Activated CD4-positive, alpha-beta T cell treated with anti-CD3 and anti-CD28 coated beads for 36 hours (primary cell): ENCODE results near the gene MCC. TPM values are rescaled to one million over a fixed set of nuclear protein-coding genes. Genes with fewer than 3 reads are reported as not detected.
A peak's percentile ranks its signal among the peaks of the same experiment; 100 is the strongest.

Source experiments
- ATAC-seq: fragments of 200-7000 bp; cut with Tn5 transposase; one replicate; pipeline ENCODE4 v1.10.0; 2021; ENCODE audit warnings: mild to moderate bottlenecking, moderate library complexity
- CTCF ChIA-PET: fragments of 350-600 bp; sonication (Branson Sonifier 250); formaldehyde crosslinking; loops from one replicate; lab custom pipeline; 2021; ENCODE audit warnings: antibody characterized with exemption; lab: Charles Lee
- POLR2A ChIA-PET: fragments of 350-600 bp; sonication (Branson Sonifier 250); formaldehyde crosslinking; loops from one replicate; lab custom pipeline; 2021; ENCODE audit warnings: antibody characterized with exemption, inconsistent platforms; lab: Charles Lee
- DNase-seq: peaks from one replicate; pipeline ENCODE4 v3.0.0-alpha.2; 2020
- H3K27ac Mint-ChIP-seq: one replicate; pipeline ENCODE4 v1.8.0; 2021; ENCODE audit warnings: mixed read lengths
- H3K27me3 Mint-ChIP-seq: one replicate; pipeline ENCODE4 v1.8.0; 2021; ENCODE audit warnings: mixed read lengths
- H3K36me3 Mint-ChIP-seq: one replicate; pipeline ENCODE4 v1.8.0; 2021; ENCODE audit warnings: low read depth, mixed read lengths
- H3K4me1 Mint-ChIP-seq: one replicate; pipeline ENCODE4 v1.8.0; 2021; ENCODE audit warnings: mixed read lengths
- H3K4me3 Mint-ChIP-seq: one replicate; pipeline ENCODE4 v1.8.0; 2021; ENCODE audit warnings: mild to moderate bottlenecking, moderate library complexity, mixed read lengths
- H3K9me3 Mint-ChIP-seq: one replicate; pipeline ENCODE4 v1.8.0; 2021; ENCODE audit warnings: low read depth, mixed read lengths
- intact Hi-C, 2 experiments: fragments of 100-400 bp; cut with DNase I in 1 of 2; cut with micrococcal nuclease in 1 of 2; formaldehyde crosslinking; loops; one replicate each; pipeline versions ENCODE4 v1.14.2 to v1.15.1; 2022 to 2024; cut with DNase I, micrococcal nuclease
- total RNA-seq, 2 experiments: library from RNA; stranded (reverse); gene quantifications; one replicate each; pipeline ENCODE4 v1.2.3, GENCODE V29; 2021

MCC gene
- total RNA-seq, 2 experiments from 2014 or later: 1.9 to 2.4 TPM

DNA sequence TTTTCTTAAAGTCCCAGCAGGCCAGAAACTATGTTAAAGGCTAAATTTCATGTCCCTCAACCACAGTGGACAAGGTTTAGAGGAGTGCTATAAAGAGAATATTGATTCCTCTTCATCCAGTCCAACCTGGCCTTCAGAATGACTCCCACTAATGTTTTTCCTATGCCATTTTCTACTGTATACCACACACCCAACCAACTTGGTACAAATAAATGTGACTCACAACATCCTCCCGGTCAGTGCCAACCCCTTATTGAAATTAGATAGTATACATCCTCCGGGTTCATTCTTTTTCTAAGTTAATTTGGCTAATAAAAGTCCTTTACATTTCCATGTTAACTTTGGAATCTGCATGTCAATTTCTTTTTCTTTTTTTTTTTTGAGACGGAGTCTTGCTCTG is 268.6 kb downstream of the MCC start:
- H3K36me3 Mint-ChIP-seq: no peaks in the 10 kb centered on the region
- intact Hi-C loops: no loop called here
- DNase-seq: no peak
- H3K27ac Mint-ChIP-seq: no peak overlapping the region
- CTCF ChIA-PET: no interaction called here
- no peak overlapping the region for H3K4me3 Mint-ChIP-seq
- ATAC-seq: no peak
- H3K9me3 Mint-ChIP-seq: no peaks in the 10 kb centered on the region
- H3K27me3 Mint-ChIP-seq: no peaks in the 10 kb centered on the region
- POLR2A ChIA-PET: no interaction called here
- no peaks in the 10 kb centered on the region for H3K4me1 Mint-ChIP-seq

DNA sequence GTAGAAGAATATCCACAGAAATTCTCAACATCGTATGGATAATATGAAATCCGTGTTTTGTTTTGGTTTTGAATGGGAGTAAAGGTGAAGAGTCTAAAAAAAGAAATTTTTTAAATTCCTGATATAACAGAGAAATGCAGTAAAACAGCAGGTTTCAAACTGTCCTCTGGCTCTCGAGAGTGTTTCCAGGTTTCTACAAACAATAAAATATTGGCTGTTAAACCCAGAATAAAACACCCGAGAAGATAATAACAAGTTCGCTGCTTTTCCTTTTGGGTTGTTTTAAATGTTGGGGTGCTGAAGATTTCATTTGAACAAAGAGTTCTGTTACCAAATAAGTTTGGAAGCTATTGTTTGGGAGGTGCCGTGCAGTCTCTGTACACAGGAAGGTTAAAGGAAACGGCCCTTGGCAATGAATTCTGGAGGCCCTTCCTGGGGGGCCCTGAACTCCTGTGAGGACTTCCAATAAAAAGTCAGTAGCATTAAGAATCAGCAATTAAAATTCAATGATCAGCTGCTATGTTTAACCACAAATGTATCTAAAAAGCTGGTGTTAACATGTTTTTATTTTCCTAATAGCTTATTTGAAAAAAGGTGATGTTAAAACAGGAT is 269.2 kb downstream of the MCC start:
- DNase-seq (no peak), ATAC-seq (no peak)
- Mint-ChIP-seq H3K4me1 (no peaks in the 10 kb centered on the region), H3K27me3 (no peaks in the 10 kb centered on the region), H3K27ac (no peak overlapping the region), H3K4me3 (no peak overlapping the region), H3K36me3 (no peaks in the 10 kb centered on the region), H3K9me3 (no peaks in the 10 kb centered on the region)
- CTCF ChIA-PET: no interaction called here
- POLR2A ChIA-PET: no interaction called here
- intact Hi-C loops: no loop called here

DNA sequence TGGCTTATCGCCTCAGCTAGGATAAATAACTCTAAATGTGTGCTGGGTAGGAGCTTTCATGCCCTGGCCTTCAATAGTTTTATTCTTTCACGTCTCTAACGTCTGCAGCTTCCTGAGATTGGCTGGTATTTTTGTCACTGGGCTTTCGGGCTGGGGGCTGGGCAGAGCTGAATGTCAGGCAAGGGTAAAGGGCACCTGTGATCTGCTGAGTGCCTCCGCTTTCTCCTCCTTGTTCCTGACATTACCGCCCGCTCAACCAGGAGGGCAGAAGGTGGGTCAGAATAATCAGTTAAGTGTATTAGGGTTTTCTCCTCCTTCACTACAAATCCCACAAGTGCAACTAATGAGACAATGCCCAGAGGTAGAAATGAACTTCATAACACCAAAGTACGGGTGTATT is 270.1 kb downstream of the MCC start:
- Mint-ChIP-seq H3K27me3 (no peaks in the 10 kb centered on the region), H3K4me1 (no peaks in the 10 kb centered on the region), H3K27ac (no peak overlapping the region), H3K9me3 (no peaks in the 10 kb centered on the region), H3K4me3 (no peak overlapping the region), H3K36me3 (no peaks in the 10 kb centered on the region)
- DNase-seq (no peak), ATAC-seq (no peak)
- ChIA-PET CTCF (no interaction called here), POLR2A (no interaction called here)
- intact Hi-C loops: no loop called here

- no peaks in the 10 kb centered on the region for H3K9me3 Mint-ChIP-seq
- intact Hi-C loops: no loop called here
- no peaks in the 10 kb centered on the region for H3K36me3 Mint-ChIP-seq
- POLR2A ChIA-PET: no interaction called here
- DNase-seq: no peak
- no peaks in the 10 kb centered on the region for H3K27me3 Mint-ChIP-seq
- no peak overlapping the region for H3K27ac Mint-ChIP-seq
- no peak overlapping the region for H3K4me3 Mint-ChIP-seq
- no peak for ATAC-seq
- no peaks in the 10 kb centered on the region for H3K4me1 Mint-ChIP-seq
- CTCF ChIA-PET: no interaction called here
Observed at GRCh38 chr5:113217619-113218184, 270.6 kb downstream of the MCC start.

DNA sequence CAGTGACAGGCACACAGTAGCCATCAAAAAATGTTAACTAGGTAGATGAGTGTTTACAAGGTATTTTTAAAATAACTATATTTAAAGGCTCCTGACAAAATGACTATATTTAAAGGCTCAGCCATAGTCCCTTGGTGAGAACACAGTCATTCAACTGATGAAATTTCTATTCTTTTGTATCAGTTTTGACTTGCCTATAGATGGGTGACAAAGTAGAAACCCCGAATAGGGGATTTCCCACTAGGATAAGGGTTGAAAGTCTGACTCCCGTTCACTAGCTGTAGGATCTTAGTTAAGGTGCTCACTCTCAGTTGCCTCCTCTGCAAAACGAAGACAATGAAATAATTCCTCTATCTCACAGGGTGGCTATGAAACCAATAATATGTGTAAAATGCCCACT is 271.7 kb downstream of the MCC start:
- ChIA-PET POLR2A (no interaction called here), CTCF (interaction anchor here (0.9 kb wide), 1 partner anchor 123 kb away, joined by 3 read pairs; no protein-coding TSS in a partner anchor)
- Mint-ChIP-seq H3K27ac (no peak overlapping the region), H3K9me3 (no peaks in the 10 kb centered on the region), H3K4me3 (no peak overlapping the region), H3K36me3 (no peaks in the 10 kb centered on the region), H3K27me3 (no peaks in the 10 kb centered on the region), H3K4me1 (no peaks in the 10 kb centered on the region)
- intact Hi-C loops: no loop called here
- DNase-seq (no peak), ATAC-seq (peak; percentile 78)

GRCh38 chr5:113215401-113216060 is 272.7 kb downstream of the MCC start:
- H3K4me1 Mint-ChIP-seq: no peaks in the 10 kb centered on the region
- no peaks in the 10 kb centered on the region for H3K27me3 Mint-ChIP-seq

DNA sequence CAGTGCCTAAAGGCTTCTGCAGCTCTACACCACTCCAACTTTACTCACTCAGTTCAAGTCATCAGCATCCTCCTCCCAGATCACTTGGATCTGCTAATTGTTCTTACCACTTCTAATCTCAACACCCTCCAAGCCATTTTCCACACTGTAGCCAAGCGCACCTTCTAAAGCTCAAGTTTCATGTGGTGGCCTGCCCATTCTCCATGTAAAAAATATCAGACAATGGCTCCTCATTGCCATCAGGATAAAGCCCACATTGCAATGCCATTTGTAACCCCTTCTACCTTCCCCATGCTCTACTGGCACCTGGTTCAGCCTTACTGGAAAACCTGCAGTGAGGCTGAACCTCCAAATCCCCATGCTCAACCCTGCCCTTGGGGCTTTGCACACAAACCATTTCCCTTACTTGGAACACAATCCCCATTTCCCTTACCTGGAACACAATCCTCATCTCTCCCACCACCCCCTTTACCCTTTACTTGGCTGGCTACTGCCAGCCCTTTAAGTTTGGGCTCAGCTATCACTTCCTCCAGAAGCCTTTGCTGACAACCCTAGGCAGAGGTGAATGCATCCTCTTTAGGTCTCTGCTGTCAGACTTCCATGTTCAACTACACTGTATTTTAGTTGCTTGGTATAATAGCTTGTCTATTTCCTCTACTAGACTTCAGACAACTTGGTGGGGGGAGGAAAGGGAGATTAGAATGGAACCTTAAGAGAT is 273.5 kb downstream of the MCC start:
- intact Hi-C loops: no loop called here
- Mint-ChIP-seq H3K4me3 (no peak overlapping the region), H3K36me3 (no peaks in the 10 kb centered on the region), H3K27ac (no peak overlapping the region), H3K9me3 (no peaks in the 10 kb centered on the region), H3K4me1 (no peaks in the 10 kb centered on the region), H3K27me3 (no peaks in the 10 kb centered on the region)
- DNase-seq: no peak
- ATAC-seq: no peak
- ChIA-PET CTCF (interaction anchor here (0.6 kb wide), 1 partner anchor 11 kb away, joined by 3 read pairs; no protein-coding TSS in a partner anchor), POLR2A (no interaction called here)

More at GRCh38 chr5:113215401-113216060, 272.7 kb downstream of the MCC start:
- no peak for DNase-seq
- intact Hi-C loops: no loop called here
- Mint-ChIP-seq H3K4me3 (no peak overlapping the region), H3K9me3 (no peaks in the 10 kb centered on the region), H3K27ac (no peak overlapping the region), H3K36me3 (no peaks in the 10 kb centered on the region)
- ChIA-PET CTCF (interaction anchor here (0.6 kb wide), 1 partner anchor 12 kb away, joined by 3 read pairs; no protein-coding TSS in a partner anchor), POLR2A (no interaction called here)
- ATAC-seq: no peak

DNA sequence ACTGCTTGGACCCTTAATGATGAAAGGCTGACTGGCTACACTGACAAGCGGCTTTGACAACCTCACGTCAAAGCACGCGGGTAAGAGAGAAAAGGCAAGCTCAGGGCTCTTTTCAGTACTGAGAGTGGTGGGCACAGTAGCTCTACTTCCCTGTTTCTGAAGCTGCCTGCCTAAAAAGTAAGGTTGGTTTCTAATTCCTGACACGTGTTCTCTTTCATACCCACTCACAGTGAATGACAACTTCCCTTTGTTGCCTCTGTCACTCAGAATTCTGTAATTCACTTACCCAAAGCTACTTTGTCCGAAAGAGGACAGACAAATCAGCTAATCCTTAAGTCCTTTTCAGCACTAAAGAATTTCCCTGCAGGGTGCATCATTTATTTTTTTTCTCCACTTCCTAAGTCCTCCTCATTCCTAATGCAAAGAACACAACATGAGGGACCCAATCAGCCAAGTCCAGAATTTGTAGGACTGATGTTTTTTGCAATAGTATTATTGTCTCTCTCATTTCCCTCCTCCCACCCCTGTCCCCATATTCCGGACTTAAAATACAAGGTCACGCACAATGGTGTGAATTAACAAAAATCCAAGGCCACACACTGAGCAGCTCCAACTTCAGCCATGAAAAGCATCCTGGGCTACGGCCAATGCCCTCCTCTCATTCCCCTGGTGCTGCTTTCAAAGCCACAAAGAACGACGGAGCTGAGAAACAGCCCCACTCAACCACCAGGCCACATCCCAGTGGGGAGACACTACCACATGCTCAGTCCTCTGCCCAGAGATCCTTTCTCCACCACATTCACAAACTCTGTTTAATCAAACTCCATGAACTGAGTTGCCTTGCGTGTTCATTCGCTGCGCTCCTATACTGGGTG is 274.5 kb downstream of the MCC start:
- Mint-ChIP-seq H3K27me3 (no peaks in the 10 kb centered on the region), H3K27ac (no peak overlapping the region), H3K4me1 (no peaks in the 10 kb centered on the region), H3K36me3 (no peaks in the 10 kb centered on the region), H3K4me3 (no peak overlapping the region), H3K9me3 (no peaks in the 10 kb centered on the region)
- intact Hi-C loops: no loop called here
- no peak for DNase-seq
- CTCF ChIA-PET: no interaction called here
- POLR2A ChIA-PET: no interaction called here
- ATAC-seq: no peak

- intact Hi-C loops: no loop called here
- CTCF ChIA-PET: interaction anchor here (0.6 to 1.3 kb wide), 2 partner anchors 217 to 619 kb away, joined by 3 read pairs; no protein-coding TSS in a partner anchor
Observed at GRCh38 chr5:113212244-113212920, 275.9 kb downstream of the MCC start.

GRCh38 chr5:113209498-113209897 is 278.8 kb downstream of the MCC start:
- no peaks in the 10 kb centered on the region for H3K9me3 Mint-ChIP-seq
- ChIA-PET CTCF (no interaction called here), POLR2A (no interaction called here)
- no peak for ATAC-seq
- H3K36me3 Mint-ChIP-seq: no peaks in the 10 kb centered on the region
- no peak for DNase-seq
- H3K27ac Mint-ChIP-seq: no peak overlapping the region
- intact Hi-C loops: no loop called here
- H3K4me3 Mint-ChIP-seq: no peak overlapping the region
- H3K27me3 Mint-ChIP-seq: no peaks in the 10 kb centered on the region
- no peaks in the 10 kb centered on the region for H3K4me1 Mint-ChIP-seq

More at GRCh38 chr5:113212244-113212920, 275.9 kb downstream of the MCC start:
- Mint-ChIP-seq H3K9me3 (no peaks in the 10 kb centered on the region), H3K4me1 (no peaks in the 10 kb centered on the region), H3K36me3 (no peaks in the 10 kb centered on the region), H3K4me3 (no peak overlapping the region), H3K27me3 (no peaks in the 10 kb centered on the region), H3K27ac (no peak overlapping the region)
- DNase-seq: no peak
- POLR2A ChIA-PET: no interaction called here
- no peak for ATAC-seq
